Thymus (tissue), 14 donors: ENCODE measurements around the gene SNF8. TPM values are rescaled to one million over a fixed set of nuclear protein-coding genes. Genes with fewer than 3 reads are reported as not detected.

ENCODE experiments used
- DNase-seq, 9 donors: peaks; one replicate each; pipeline ENCODE4 v3.0.0-alpha.2; 2013; ENCODE audit warnings: low spot score in 9 of 9, low read depth in 6 of 9, missing footprints in 1 of 9
- H3K27ac ChIP-seq, 2 donors: one replicate each; pipeline ENCODE4 v1.5.1; 2013; ENCODE audit warnings: control low read depth in 1 of 2, low read depth in 1 of 2, low read length in 1 of 2, mild to moderate bottlenecking in 1 of 2, moderate library complexity in 1 of 2
- H3K27me3 ChIP-seq, 2 donors: one replicate each; pipeline ENCODE4 v1.5.1; 2013; ENCODE audit warnings: low read length in 1 of 2; ENCODE audit not compliant: control insufficient read depth in 2 of 2, insufficient read depth in 1 of 2
- H3K36me3 ChIP-seq, 2 donors: one replicate each; pipeline ENCODE4 v1.5.1; 2013; ENCODE audit warnings: low read length in 1 of 2, mild to moderate bottlenecking in 1 of 2, moderate library complexity in 1 of 2; ENCODE audit not compliant: control insufficient read depth in 2 of 2, insufficient read depth in 2 of 2
- H3K4me1 ChIP-seq, 2 donors: one replicate each; pipeline ENCODE4 v1.5.1; 2013; ENCODE audit warnings: low read length in 2 of 2; ENCODE audit not compliant: control insufficient read depth in 2 of 2, insufficient read depth in 2 of 2
- H3K4me3 ChIP-seq, 2 donors: one replicate each; pipeline ENCODE4 v1.5.1; 2013; ENCODE audit warnings: low read length in 2 of 2, control low read depth in 1 of 2, mild to moderate bottlenecking in 1 of 2
- H3K9me3 ChIP-seq, 2 donors: one replicate each; pipeline ENCODE4 v1.5.1; 2013; ENCODE audit warnings: low read length in 1 of 2, mild to moderate bottlenecking in 1 of 2; ENCODE audit not compliant: control insufficient read depth in 2 of 2, insufficient read depth in 1 of 2
- WGBS: extraction: QIAGEN DNeasy Blood & Tissue Kit; methylation state at CpG from one replicate; pipeline ENCODE4 v1.1.7; 2013; 5-methylcytosine and 5-hydroxymethylcytosine counted together
- long read RNA-seq, 10 donors: transcript quantifications; one replicate each; lab custom pipeline, GENCODE V29; 2026
- polyA plus RNA-seq: library from polyadenylated mRNA; stranded (reverse); fragments of 200-250 nt; gene quantifications from one replicate; pipeline ENCODE4 v1.2.3, GENCODE V29; 2013
- total RNA-seq: library from RNA; stranded (reverse); fragments of 120-200 nt; gene quantifications from one replicate; pipeline ENCODE4 v1.2.4, GENCODE V29; 2013
- donor health status: healthy.

Gene SNF8, protein sequence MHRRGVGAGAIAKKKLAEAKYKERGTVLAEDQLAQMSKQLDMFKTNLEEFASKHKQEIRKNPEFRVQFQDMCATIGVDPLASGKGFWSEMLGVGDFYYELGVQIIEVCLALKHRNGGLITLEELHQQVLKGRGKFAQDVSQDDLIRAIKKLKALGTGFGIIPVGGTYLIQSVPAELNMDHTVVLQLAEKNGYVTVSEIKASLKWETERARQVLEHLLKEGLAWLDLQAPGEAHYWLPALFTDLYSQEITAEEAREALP
- 74.9 TPM for total RNA-seq
- polyA plus RNA-seq, result 92.2 TPM
- long read RNA-seq, donor 1, transcript SNF8-202 (8 exons, 2,319 nt), result major isoform, 9 of 10 reads
- long read RNA-seq, donor 1, partial matches to known transcripts, result 0 of 10 reads
- long read RNA-seq, donor 1, other reads (novel, unspliced or antisense), result 0 of 10 reads
- long read RNA-seq, donor 2, result 0 reads
- long read RNA-seq, donor 3, transcript SNF8-202 (8 exons, 2,319 nt), result major isoform, 42 of 63 reads
- long read RNA-seq, donor 3, partial matches to known transcripts, result 9 of 63 reads
- long read RNA-seq, donor 3, other reads (novel, unspliced or antisense), result 0 of 63 reads
- long read RNA-seq, donor 4, transcript SNF8-202 (8 exons, 2,319 nt), result major isoform, 16 of 25 reads
- long read RNA-seq, donor 4, partial matches to known transcripts, result 5 of 25 reads
- long read RNA-seq, donor 4, other reads (novel, unspliced or antisense), result 0 of 25 reads
- long read RNA-seq, donor 5, transcript SNF8-215 (3 exons, 687 nt), result minor isoform, 8 of 80 reads
- long read RNA-seq, donor 5, transcript SNF8-211 (5 exons, 863 nt), result minor isoform, 6 of 80 reads
- long read RNA-seq, donor 5, transcript SNF8-202 (8 exons, 2,319 nt), result major isoform, 47 of 80 reads
- long read RNA-seq, donor 5, partial matches to known transcripts, result 11 of 80 reads
- long read RNA-seq, donor 5, other reads (novel, unspliced or antisense), result 0 of 80 reads
- long read RNA-seq, donor 6, transcript SNF8-202 (8 exons, 2,319 nt), result major isoform, 33 of 56 reads
- long read RNA-seq, donor 6, partial matches to known transcripts, result 10 of 56 reads
- long read RNA-seq, donor 6, other reads (novel, unspliced or antisense), result 0 of 56 reads
- long read RNA-seq, donor 7, transcript SNF8-202 (8 exons, 2,319 nt), result major isoform, 45 of 52 reads
- long read RNA-seq, donor 7, partial matches to known transcripts, result 0 of 52 reads
- long read RNA-seq, donor 7, other reads (novel, unspliced or antisense), result 0 of 52 reads
- long read RNA-seq, donor 8, transcript SNF8-202 (8 exons, 2,319 nt), result major isoform, 16 of 18 reads
- long read RNA-seq, donor 8, partial matches to known transcripts, result 0 of 18 reads
- long read RNA-seq, donor 8, other reads (novel, unspliced or antisense), result 0 of 18 reads
- long read RNA-seq, donor 9, transcript SNF8-202 (8 exons, 2,319 nt), result major isoform, 32 of 43 reads
- long read RNA-seq, donor 9, partial matches to known transcripts, result 5 of 43 reads
- long read RNA-seq, donor 9, other reads (novel, unspliced or antisense), result 0 of 43 reads
- long read RNA-seq, donor 10, transcript SNF8-202 (8 exons, 2,319 nt), result major isoform, 21 of 25 reads
- long read RNA-seq, donor 10, partial matches to known transcripts, result 0 of 25 reads
- long read RNA-seq, donor 10, other reads (novel, unspliced or antisense), result 0 of 25 reads

GRCh38 chr17:48944515-48945260, at the start of gene SNF8:
Gene SNF8 (minus strand): TSS chr17:48944842. CDS start chr17:48944734, 108 bp downstream.
- peaks cover 0 to 6% of the 10 kb centered on the region in 2 donors for H3K9me3 ChIP-seq
- peak; percentile 64 to 94 (median 87) for DNase-seq
- 3% methylated on average over 55 of the region's 55 CpGs for WGBS
- peaks cover 11 to 20% of the 10 kb centered on the region in 2 donors for H3K36me3 ChIP-seq
- peak within 1 kb of the TSS; percentile 79 to 90 for H3K4me3 ChIP-seq
- peaks cover 13 to 17% of the 10 kb centered on the region in 2 donors for H3K4me1 ChIP-seq
- H3K27ac ChIP-seq, result peak within 1 kb of the TSS; percentile 73 to 88
- peaks cover 0 to 2% of the 10 kb centered on the region in 2 donors for H3K27me3 ChIP-seq

DNA sequence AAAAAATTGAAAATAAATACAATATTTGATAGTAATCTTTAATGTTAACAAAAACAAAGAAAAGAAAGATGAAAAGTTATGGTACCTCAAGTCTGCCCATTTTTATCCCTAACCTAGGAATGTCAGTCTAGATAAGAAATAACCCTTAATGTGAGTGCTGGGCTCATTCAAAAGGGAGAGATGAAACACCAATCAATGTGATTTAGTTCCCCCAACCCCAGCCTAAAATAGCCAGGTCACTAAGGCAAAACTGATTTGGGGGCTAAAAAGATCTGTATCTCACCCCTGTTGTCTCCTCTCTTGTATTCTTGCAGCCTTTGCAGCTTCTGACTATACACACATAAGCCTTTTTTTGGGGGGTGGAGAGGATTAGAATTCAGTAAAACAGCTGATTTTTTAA, 49.3 kb upstream of the SNF8 start:
- Histone ChIP-seq H3K4me3 (no peak overlapping the region), H3K4me1 (peaks cover 6 to 19% of the 10 kb centered on the region in 2 donors), H3K27me3 (peaks cover 41 to 84% of the 10 kb centered on the region in 2 donors), H3K36me3 (no peaks in the 10 kb centered on the region), H3K9me3 (no peaks in the 10 kb centered on the region), H3K27ac (no peak overlapping the region)
- peak in 1 of 9 donors; percentile 29 for DNase-seq

- Histone ChIP-seq H3K9me3 (no peaks in the 10 kb centered on the region), H3K4me3 (no peak overlapping the region), H3K27ac (no peak overlapping the region), H3K4me1 (peaks cover 6 to 19% of the 10 kb centered on the region in 2 donors), H3K36me3 (no peaks in the 10 kb centered on the region), H3K27me3 (peaks cover 37 to 84% of the 10 kb centered on the region in 2 donors)
- DNase-seq, result no peak
Measured at GRCh38 chr17:48993305-48993704, 48.7 kb upstream of the SNF8 start.

DNA sequence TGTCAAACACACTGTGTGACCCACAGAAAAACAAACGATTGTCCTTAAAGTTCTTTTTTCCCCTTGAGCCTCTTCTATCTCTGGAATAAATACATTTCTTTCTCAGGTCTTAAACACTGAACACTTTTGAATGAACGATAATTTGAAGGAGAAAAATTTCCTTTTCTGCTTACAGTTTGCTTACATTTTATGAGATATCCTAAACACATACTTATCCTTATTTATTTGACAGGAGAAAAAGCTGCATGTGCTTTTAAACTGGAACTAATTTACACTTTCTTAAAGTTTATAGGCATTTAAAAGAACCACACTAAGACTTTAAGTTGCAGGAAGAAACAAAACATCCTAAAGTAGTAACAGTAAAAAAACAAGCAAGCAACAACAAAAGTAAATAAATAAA, 47.8 kb upstream of the SNF8 start:
- DNase-seq, result peak in 1 of 9 donors; percentile 50
- H3K27me3 ChIP-seq, result peaks cover 35 to 80% of the 10 kb centered on the region in 2 donors
- WGBS, result 83% methylated on average over 2 of the region's 2 CpGs

GRCh38 chr17:48990882-48991357, 46.3 kb upstream of the SNF8 start:
- no peak for DNase-seq
- Histone ChIP-seq H3K36me3 (no peaks in the 10 kb centered on the region), H3K4me1 (peaks cover 0 to 10% of the 10 kb centered on the region in 2 donors), H3K27me3 (peaks cover 30 to 72% of the 10 kb centered on the region in 2 donors), H3K27ac (no peak overlapping the region), H3K9me3 (no peaks in the 10 kb centered on the region), H3K4me3 (no peak overlapping the region)
- WGBS, result 29% methylated on average over 2 of the region's 2 CpGs

More for the DNA sequence above, 47.8 kb upstream of the SNF8 start:
- Histone ChIP-seq H3K4me1 (peaks cover 4 to 19% of the 10 kb centered on the region in 2 donors), H3K27ac (no peak overlapping the region), H3K4me3 (no peak overlapping the region), H3K9me3 (no peaks in the 10 kb centered on the region), H3K36me3 (no peaks in the 10 kb centered on the region)

- DNase-seq, result no peak
- H3K27ac ChIP-seq, result no peak overlapping the region
- no peaks in the 10 kb centered on the region for H3K4me1 ChIP-seq
- no peak overlapping the region for H3K4me3 ChIP-seq
- no peaks in the 10 kb centered on the region for H3K9me3 ChIP-seq
- H3K27me3 ChIP-seq, result peaks cover 19 to 64% of the 10 kb centered on the region in 2 donors
- 97% methylated on average over 4 of the region's 4 CpGs for WGBS
- no peaks in the 10 kb centered on the region for H3K36me3 ChIP-seq
Measured at GRCh38 chr17:48989100-48989499, 44.5 kb upstream of the SNF8 start.

DNA sequence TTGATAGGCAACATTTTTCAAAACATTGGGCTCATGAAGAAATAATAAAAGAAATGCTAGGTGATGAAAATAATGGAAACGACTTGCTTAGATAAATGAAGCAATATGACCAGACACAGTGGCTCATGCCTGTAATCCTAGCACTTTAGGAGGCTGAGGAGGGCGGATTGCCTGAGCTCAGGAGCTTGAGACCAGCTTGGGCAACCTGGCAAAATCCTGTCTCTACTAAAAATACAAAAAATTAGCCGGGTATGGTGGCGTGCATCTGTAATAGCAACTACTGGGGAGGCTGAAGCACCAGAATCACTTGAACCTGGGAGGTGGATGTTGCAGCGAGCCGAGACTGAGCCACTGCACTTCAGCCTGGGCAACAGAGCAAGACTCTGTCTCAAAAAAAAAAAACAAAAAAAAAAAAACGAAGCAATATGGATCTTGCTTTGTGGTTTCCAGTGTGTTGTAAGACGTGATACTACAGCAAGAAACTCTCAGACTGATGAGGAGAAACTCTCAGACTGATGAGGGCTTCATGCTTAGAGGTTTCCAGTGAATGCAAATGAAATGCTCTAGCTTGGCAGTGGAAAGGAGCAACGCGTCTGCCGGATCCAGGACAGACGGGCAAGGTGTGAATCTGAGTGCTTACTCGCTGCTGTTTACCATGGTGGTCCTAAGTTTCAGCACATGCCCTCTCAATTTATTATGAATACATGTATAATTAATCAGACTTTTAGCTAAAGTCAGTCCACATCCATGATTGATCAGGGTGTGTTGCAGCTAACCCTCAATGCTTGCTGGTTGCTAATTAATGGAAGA, 41.0 kb upstream of the SNF8 start:
- 85% methylated on average over 13 of the region's 13 CpGs for WGBS
- Histone ChIP-seq H3K9me3 (peaks cover 0 to 4% of the 10 kb centered on the region in 2 donors), H3K27ac (no peak overlapping the region), H3K4me3 (no peak overlapping the region), H3K4me1 (no peaks in the 10 kb centered on the region), H3K27me3 (peaks cover 14 to 30% of the 10 kb centered on the region in 2 donors), H3K36me3 (no peaks in the 10 kb centered on the region)
- no peak for DNase-seq
